NCI-H526 treated with DMSO at 0.1 percent for 48 hours (cell line): ENCODE data around the gene CORO6.

Experiments
- DNase-seq: peaks from one replicate; lab custom pipeline; 2025; lab: John Stamatoyannopoulos, UW

Gene CORO6

GRCh38 chr17:29577001-29577370 is 45.7 kb downstream of the CORO6 start:
- no peak for DNase-seq

- DNase-seq: no peak
These were observed 46.3 kb downstream of the CORO6 start for GRCh38 chr17:29576214-29577000.

- DNase-seq: no peak
These were observed 47.0 kb downstream of the CORO6 start for GRCh38 chr17:29575511-29576213.

- no peak for DNase-seq
These were observed 47.8 kb downstream of the CORO6 start for GRCh38 chr17:29574732-29575510.

- no peak for DNase-seq
These were observed 48.6 kb downstream of the CORO6 start for GRCh38 chr17:29573871-29574731.

GRCh38 chr17:29573558-29573869 is 49.2 kb downstream of the CORO6 start:
- DNase-seq: no peak

- DNase-seq: no peak
These were observed 49.8 kb downstream of the CORO6 start for GRCh38 chr17:29572691-29573557.

GRCh38 chr17:29571883-29572681 is 50.6 kb downstream of the CORO6 start:
- no peak for DNase-seq

- DNase-seq: no peak
These were observed 51.2 kb downstream of the CORO6 start for GRCh38 chr17:29571486-29571882.

GRCh38 chr17:29570521-29570920 is 52.2 kb downstream of the CORO6 start:
- DNase-seq: no peak

- DNase-seq: no peak
These were observed 53.3 kb downstream of the CORO6 start for GRCh38 chr17:29569245-29569950.

- peak; percentile 94 for DNase-seq
These were observed 54.1 kb downstream of the CORO6 start, which contains the start of gene TP53I13 for GRCh38 chr17:29568331-29569244. Gene TP53I13, plus strand, starts transcription at chr17:29568701. Its CDS starts 58 bp downstream, at chr17:29568759.

GRCh38 chr17:29567554-29568330 is 55.0 kb downstream of the CORO6 start:
- peak; percentile 91 for DNase-seq

- no peak for DNase-seq
These were observed 55.5 kb downstream of the CORO6 start for GRCh38 chr17:29567304-29567553.

- DNase-seq: peak; percentile 66
These were observed 56.0 kb downstream of the CORO6 start, which contains the start of gene ABHD15 for GRCh38 chr17:29566473-29567303. Gene ABHD15, minus strand, starts transcription at chr17:29567037. Its CDS starts 71 bp downstream, at chr17:29566966.

- peak; percentile 66 for DNase-seq
These were observed 56.9 kb downstream of the CORO6 start for GRCh38 chr17:29565643-29566472.
